ENCODE data around the gene CCDC134.

Gene CCDC134

DNA sequence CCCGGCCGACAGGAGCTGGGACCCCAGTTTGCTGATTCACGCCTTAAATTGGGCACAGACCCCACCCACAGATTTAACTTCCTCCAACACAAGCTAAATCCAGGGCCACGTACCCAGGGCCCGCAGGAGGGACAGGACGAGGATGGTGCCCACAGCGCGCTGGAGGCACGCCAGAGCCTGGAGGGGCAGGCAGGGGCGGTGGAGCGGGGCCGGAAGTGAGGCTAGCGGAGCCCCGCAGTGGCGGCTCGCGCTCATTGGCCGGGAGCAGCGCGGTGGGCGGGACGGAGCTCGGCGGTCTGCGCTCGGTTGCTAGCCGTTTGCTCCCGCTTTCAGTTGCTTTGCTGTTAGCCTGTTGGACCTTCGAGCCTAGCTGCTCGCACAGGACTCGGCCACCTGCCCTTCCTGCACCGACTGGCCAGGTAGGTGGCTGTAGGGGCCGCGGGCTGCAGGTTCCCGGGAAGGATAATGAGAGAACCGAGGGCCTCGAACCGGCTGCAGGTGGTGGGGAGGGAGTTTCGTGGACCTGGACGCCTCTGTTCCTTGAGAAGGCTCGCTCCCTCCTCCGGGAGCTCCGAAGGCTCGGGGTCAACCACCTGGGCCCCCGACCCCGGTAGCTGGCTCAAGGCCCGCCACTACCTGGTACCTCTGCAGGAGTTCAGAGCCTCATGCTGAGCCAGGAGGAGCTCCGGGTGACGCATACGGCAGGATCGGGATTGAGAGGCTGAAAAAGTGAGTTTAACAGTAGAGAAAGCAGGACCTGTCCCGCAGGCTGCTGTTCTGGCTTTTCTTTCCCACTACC is at the start of gene CCDC134:
Gene CCDC134 (plus strand): TSS at position 332 of the 799 bp plus-strand sequence. CDS start 8,212 bp downstream, outside the sequence.
- DNase-seq: peak; percentile 93

DNA sequence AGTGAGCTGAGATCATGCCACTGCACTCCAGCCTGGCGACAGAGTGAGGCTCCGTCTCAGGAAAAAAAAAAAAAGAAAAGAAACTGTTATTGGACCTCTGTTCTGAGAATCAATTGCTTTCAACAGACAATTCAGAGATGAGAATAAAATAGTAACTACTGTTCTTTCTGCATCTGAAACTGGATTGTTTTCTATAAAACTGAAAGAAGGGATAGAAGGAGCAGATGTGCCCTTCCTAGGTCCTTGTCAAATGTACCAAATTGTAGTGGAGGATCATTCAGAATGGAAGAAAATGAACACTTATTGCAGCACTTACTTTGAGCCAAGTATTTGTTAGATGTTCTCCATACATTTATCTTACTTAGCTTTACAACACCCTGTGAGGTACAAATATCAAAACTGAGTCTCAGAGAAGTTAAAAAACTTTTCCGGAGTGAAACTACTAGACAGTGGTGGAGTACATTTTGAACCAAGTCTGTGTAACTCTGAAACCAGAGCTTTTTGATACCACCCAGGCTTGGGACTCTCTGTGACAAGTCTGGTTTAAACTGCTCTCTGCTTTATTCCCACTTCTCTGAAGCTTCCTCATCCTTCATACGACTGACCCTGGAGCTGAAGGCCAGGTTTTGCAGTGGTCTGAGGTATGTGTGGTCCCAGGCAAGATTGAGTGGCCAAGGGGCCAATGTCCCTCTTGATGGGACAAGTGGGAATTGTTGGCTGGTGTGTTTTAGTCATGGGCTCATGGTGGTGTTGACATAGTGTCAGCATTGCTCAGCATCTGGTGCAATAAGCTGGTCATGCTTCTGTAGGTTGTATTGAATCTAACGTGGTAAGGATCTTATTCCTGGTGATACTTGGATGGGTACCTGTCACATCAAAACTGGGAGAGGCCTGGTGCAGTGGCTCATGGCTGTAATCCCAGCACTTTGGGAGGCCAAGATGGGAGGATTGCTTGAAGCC is 48.2 kb upstream of the CCDC134 start:
- DNase-seq: no peak

DNA sequence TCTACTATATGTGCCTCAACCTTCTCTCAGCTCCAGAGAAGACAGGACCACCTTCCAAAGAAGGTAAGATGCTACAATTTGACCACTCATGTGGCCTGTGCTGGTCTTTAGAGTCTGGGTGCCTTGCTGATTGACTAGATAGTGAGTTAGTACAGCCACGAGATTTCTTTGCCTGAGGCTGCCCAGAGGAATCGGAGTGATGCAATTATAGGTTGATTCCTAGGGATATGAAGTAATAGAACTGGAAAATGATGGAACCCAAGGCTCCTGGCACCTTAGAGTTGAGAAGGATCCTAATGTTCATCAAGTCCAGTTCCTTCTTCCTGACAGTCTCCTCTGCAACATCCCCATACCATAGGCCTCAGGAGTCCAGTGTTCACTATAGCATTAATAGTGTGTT is 46.5 kb upstream of the CCDC134 start:
- DNase-seq: no peak

DNA sequence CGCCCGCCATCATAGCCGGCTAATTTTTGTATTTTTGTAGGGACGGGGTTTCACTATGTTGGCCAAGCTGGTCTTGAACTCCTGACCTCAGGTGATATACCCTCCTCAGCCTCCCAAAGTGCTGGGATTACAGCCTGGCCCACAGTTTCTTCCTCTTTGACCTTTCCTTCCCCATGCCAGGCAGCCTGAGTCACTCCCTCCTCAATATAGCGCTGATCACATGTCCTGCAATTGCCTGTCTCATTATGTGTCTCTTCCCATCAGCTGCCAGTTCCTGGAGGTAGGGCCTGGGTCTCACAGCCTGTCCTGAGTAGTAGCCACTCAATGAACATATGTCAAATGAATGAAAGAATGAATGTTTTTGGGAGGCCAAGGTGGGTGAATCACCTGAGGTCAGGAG is 43.0 kb upstream of the CCDC134 start:
- DNase-seq: no peak

DNA sequence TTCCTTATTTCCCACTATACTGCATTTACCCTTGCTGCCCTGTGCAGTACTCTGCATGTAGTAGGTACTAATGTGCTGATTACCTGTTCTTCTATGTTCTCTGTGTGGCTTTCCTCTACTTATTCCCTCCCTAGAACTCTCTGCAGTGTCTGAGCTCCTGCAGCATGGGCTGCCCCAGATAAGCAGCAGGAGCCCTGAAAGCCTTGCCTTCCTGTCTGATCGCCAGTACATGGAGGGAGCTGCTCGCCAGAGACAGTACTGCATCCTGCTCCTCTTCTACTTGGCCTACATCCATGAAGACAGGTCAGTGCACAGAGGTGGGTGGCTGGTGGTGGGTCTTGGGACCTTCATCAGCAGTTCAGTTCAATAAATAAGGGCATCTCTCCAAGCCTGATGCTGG is 42.2 kb upstream of the CCDC134 start:
- DNase-seq: no peak

DNA sequence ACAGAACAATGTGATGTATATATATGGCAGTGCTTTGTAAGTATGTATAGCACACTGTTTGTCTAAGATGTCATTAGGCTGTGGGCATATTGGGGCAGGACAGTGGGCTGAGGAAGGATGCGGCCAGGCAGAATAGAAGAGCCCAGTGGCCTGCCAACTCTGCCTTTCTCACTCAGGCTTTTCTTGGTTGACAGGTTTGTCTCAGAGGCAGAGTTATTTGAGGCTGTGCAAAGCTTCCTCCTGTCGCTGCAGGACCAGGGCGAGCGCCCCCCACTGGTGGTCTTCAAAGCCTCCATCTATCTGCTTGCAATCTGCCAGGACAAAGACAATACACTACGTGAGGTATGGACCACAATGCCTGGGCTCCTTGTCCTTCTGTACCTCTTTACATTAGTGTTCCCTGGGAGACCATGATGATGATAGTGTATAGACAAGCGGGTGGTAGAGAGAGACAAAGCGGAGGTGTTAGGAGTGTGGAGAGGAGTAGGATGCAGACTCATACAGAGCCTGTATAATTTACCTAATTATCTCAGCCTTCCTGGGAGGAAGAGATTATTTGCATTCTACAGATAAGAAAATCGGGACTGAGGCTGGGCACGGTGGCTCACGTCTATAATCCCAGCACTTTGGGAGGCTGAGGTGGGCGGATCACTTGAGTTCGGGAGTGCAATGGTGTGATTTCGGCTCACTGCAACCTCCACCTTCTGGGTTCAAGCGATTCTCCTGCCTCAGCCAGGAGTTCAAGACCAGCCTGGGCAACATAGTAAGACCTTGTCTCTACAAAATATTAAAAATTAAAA is 37.3 kb upstream of the CCDC134 start:
- no peak for DNase-seq

DNA sequence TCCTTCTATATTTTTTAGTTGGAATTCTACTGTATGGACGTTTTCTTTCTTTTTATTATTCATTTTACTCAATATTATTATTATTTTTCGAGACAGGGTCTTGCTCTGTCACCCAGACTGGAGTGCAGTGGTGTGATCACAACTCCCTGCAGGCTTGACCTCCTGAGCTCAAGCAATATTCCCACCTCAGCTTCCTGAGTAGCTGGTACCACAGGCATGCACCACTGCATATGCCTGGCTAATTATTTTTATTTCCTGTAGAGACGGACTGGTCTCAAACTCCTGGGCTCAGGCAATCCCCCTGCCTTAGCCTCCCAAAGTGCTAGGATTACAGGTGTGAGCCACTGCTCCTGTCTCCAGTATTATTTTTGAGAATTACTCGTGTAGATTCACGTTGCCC is 34.0 kb upstream of the CCDC134 start:
- no peak for DNase-seq

DNA sequence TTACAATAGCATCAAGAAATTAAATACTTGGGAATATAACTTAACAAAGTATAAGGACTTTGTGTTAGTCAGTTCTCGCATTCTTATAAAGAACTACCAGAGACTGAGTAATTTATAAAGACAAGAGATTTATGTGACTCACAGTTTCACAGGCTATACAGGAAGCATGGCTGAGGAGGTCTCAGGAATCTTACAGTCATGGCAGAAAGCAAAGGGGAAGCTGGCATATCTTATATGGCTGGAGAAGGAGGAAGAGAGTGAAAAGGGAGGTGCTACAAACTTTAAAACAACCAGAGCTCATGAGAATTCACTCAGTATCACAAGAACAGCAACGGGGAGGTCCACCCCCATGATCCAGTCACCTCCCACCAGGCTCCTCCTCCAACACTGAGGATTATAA is 32.0 kb upstream of the CCDC134 start:
- DNase-seq: no peak

DNA sequence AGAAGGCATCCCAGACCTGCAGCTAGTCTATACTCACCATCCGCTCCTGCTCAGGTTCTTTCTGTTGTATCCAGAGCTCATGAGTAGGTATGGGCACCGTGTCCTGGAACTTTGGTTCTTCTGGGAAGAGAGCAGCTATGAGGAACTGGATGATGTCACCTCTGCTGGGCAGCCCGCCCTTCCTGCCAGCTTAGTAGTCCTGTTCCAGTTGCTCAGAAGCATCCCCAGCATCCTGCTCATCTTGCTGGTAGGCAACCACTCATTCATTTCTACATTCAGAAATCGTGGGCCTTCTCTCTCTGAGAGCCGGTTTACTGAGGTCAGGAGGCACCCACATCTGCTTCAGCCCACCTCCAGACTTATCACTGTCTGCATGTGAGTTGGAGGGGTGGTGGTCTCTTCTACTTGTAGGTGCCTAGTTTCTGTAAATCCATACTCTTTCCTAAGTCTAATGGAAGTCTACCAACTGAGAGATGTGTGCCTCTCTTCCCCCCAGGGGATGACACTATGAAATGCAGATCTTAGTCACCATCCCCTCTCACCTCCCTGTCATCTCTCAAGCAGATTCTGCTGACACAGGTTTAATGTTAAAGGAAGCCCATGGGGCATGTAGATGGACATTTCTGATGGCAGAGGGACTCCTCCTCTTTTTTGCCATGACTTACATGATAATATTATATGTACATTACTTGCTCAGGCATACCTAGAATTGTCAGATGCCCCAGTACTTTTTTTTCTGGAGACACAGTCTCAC is 29.6 kb upstream of the CCDC134 start:
- DNase-seq: no peak

DNA sequence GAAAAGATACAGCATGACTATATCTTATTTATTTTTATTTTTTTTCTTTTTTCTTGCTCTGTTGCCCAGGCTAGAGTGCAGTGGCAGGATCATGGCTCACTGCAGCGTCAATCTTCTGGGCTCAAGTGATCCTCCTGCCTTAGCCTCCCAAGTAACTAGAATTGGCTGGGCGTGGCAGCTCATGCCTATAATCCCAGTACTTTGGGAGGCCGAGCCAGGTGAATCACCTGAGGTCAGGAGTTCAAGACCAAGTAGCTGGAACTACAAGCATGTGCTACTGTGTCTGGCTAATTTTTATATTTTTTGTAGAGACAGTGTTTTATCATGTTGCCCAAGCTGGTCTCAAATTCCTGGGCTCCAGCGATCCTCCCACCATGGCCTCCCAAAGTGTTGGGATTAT is 28.3 kb upstream of the CCDC134 start:
- DNase-seq: no peak

DNA sequence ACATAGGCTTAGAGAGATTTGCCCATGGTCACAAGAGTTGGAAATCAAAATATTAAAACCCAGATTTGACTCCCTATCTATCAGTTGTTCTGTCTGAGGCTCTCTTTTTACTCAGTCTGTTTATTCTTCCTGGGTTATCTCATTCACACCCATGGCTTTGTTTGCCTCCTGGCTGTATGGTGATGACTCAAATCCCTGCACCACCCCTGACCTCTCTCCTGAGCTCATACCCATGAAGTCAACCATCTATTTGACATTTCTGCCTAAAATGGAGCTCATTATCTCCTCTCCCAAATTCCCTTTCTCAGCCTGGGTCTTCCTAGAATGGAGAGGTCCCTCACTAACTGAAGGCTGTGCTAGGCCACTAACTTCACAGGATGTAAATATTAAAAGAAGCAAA is 27.8 kb upstream of the CCDC134 start:
- no peak for DNase-seq

DNA sequence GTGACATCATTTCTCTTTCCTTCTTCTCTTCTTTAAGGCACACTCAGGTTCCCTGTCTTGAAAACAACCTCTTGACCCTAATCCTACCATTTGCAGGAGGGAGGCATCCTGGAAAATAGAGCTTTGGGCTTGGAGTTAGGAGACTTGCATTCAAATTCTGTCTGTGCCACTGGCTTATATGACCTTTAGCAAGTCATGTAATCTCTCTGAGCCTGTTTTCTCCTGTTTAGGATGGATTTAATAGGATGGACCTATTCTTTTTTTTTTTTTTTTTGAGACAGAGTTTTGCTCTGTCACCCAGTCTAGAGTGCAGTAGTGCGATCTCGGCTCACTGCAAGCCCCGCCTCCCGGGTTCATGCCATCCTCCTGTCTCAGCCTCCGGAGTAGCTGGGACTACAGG is 25.1 kb upstream of the CCDC134 start:
- no peak for DNase-seq

DNA sequence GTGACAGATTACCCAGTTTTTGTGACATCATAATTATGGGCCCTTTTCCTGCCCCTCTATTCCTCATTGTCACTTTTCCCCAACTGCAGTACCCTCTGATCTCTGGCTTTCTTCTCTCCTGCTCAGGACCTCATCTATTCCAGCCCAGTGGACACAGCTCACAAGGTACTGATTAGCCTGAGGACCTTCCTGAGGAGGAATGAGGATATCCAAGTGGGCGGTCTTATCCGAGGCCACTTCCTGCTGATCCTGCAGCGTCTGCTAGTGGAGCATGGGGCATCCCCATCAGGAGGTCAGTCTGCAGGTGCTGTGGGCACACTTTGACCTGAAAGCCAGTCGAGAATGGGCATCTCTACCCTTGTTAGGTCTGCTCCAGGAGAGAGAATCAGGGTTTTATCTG is 24.5 kb upstream of the CCDC134 start:
- DNase-seq: no peak

DNA sequence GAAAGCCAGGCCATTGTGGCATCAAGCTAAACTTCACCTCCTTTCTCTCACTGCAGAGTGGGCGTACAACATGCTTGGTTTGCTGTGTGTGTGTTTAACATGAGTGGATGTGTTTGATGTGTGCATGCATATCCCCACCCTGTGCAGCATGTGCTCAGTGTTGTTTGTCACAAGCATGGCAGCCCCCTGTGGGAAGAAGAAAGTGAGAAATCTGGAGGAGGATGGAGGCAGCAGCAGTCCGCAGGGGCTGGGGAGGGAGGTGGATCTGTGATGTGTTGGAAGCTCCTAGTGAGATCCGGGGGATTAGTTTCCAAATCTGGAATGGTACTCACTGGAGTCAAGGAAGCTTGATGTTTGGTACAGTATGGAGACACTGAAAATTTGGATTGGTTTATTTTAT is 24.1 kb upstream of the CCDC134 start:
- DNase-seq: no peak

DNA sequence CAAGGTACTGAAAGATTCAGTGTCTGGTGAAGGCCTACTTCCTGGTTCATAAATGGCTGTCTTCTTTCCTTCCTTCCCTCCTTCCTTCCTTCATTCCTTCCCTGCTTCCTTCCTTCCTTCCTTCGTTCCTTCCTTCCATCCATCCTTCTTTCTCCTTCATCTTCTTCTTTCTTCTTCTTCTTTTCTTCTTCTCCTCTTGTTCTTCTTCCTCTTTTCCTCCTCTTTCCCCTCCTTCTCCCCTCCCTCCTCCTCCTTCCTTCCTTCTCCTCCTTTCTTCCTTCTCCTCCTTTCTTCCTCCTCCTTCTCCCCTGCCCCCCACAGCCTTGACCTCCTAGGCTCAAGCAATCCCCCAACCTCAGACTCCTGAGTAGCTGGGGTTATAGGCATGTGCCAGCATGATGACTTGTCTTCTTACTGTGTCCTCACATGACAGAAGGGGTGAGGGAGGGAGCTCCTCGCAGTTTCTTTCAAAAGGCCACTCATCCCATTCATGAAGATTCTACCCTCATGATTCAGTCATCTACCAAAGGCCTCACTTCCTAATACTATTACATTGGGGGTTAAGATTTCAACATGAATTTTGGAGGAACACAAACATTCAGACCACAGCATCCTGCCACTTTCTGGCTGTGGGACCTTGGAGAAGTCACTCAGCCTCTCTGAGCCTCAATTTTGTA is 22.6 kb upstream of the CCDC134 start:
- DNase-seq: no peak

DNA sequence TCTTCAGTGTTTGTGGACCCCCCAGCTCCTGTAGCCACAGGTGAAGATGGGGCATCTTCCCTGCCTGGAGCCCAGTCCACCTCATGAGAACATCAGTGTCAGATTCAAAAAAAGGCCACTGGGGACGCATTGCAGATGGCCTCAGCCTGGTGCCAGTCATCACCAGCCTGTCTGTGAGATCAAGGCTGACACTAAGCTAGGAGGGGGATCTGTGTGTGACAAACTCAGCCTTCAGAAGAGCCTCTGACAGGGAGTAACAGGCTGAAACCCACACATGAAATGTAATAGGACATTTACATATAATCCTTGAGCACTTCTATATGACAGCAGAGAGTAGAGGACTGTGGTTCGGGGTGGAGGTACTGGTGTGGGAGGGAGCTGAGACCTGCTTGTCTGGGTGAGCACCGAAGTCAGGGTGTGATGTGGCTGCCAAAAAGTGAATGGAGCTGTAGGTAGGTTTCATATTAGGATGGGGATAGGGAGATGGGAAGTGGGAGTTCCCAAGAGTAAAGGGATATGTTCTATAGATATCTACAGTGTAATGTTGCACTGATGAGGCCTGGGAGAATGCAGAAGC is 20.5 kb upstream of the CCDC134 start:
- DNase-seq: no peak

DNA sequence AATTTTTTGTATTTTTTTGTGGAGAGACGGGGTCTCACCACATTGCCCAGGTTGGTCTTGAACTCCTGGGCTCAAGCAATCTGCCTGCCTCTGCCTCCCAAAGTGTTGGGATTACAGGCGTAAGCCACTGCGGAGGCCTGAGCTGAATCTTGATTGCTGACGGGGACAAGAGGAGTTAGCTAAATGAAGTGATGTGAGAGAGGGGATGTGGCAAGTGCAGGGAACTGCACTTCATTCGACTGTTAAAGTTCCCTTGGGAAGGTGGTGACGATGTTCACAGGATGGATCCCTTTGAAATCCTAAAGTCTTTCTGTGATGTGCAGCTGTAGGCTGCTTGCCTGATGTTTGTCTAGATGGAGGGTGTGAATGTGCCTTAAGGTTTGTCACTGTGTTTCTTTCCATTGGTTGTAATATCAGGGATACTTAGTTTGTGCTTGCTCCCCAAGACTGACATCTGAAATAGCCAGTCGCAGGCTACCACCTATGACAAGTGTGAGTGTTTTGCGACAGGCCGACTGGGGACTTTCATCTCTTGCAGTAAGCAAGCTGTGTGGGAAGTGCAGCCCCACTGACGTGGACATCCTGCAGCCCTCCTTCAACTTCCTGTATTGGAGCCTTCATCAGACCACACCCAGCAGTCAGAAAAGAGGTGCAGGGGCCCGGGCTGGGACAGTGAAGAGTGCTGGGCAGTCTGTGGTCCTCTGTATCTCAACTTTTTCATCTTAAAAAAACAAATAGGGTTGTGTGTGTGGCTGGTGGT is 19.6 kb upstream of the CCDC134 start:
- DNase-seq: no peak

DNA sequence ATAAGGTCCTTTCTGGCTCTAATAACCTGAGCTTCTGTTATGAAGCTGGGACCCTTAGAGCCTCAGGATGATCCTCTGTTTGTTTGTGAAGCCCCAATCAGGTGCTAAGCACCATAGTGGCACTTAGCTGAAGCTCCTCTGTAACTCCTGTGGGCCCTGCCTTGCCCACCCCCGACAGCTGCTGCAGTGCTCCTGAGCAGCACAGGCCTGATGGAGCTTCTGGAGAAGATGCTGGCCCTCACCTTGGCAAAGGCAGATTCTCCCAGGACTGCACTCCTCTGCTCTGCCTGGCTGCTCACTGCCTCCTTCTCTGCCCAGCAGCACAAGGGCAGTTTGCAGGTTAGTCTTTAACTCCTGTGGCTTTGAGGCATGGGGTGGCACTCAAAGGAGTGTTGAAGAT is 19.0 kb upstream of the CCDC134 start:
- no peak for DNase-seq

DNA sequence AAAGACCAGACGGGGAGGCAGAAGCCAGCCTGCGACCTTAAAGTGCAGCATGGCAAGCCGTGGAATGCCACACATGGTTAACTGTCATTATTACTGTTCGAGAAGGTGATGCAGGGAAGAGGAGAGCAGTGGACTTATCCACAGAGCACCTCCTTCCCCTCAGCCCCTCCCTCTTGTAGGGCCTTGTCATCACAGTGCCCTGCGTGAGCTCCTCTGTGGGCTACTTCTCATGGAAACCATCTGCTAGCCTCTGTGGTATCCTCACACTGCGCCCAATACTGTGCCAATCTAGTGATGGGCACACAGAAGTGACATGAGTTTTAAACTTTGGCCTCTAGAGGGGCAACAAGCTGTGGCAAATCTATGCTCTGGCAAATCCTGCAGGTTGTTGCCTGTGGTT is 18.2 kb upstream of the CCDC134 start:
- DNase-seq: no peak

DNA sequence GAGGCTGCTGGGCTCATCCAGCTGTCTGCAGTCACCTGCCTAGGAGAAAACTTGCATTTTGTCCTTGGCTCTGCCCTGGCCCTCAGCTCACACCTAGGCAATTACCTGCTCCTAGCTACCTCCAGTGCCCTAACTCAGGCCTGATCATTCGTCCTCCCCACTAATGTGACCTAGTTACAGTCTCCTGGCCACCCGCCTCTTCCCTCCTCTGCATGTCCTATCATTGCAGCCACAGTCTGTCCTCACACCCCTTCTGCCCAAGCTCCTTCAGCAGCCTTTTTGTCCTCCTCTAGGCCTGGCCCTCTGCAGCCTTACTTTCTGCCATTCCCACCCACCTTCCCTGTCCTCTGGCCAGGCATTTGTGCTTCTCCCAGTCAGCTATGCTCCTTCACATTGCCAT is 17.7 kb upstream of the CCDC134 start:
- DNase-seq: no peak

DNA sequence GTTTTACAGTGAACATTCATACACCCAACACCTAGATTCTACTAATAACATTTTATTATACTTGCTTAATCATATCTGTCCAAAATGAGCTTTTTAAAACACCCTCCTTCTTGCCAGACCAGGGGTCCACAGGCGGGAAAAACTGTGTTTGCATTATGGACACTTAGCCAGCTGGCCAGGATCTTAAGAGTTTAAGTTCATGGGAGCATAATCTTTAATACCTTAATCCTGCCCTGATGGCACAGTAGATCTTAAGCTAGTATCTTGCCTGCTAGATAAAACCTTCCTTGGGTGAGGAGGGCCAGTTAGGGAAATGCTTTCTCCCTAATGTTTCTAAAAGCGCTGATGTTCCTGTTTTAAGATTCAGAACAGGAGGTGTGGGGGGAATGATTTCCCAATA is 13.1 kb upstream of the CCDC134 start:
- DNase-seq: no peak
